ENCODE data around the gene CDKN2A. TPM values are rescaled to one million over a fixed set of nuclear protein-coding genes. Genes with fewer than 3 reads are reported as not detected.

CDKN2A gene
- polyA plus RNA-seq, 3 donors = 0.19 TPM; not detected in 2

Other genes with a start within 250 kb of the CDKN2A start
- 10 to 100 TPM; 36.3 to 48.7 (median 42.6) TPM for gene MTAP, start 191.8 kb downstream of the CDKN2A start, polyA plus RNA-seq (ENCODE audit: insufficient read length in 3 of 3)
- gene CDKN2B-AS1, start 399 bp upstream of the CDKN2A start, polyA plus RNA-seq (ENCODE audit: insufficient read length in 3 of 3) = under 1 TPM in 1 of 3 donors, not detected in 2; 0.08 TPM
- under 1 TPM; 0.30 to 0.33 (median 0.31) TPM for gene CDKN2B, start 14.9 kb upstream of the CDKN2A start, polyA plus RNA-seq (ENCODE audit: insufficient read length in 3 of 3)

Measured in renal cortex interstitium (tissue), 3 donors.